Neural progenitor cell (in vitro differentiated cells): ENCODE measurements around the gene PPP4R1. TPM values are rescaled to one million over a fixed set of nuclear protein-coding genes. Genes with fewer than 3 reads are reported as not detected.
"Not testable (repeated sequence)": the region's sequence is repeated elsewhere in the genome, so short reads cannot be mapped to it uniquely, and the experiment has no call there.

Source experiments
- DNase-seq: peaks from one replicate; pipeline ENCODE4 v3.0.0-alpha.2; 2016; ENCODE audit warnings: low spot score
- H2AFZ ChIP-seq: fragments of 200-600 bp; sonication (generic); replicated peaks from 2 replicates; pipeline ENCODE4 v1.6.1; 2016; ENCODE audit warnings: antibody characterized with exemption
- H3F3A ChIP-seq: fragments of 200-600 bp; sonication (generic); 2 replicates; pipeline ENCODE4 v1.6.1; 2016; ENCODE audit warnings: antibody characterized with exemption, low read depth
- H3K27ac ChIP-seq: fragments of 200-600 bp; sonication (generic); 2 replicates; pipeline ENCODE4 v1.5.1; 2016; ENCODE audit warnings: mild to moderate bottlenecking
- H3K27me3 ChIP-seq: fragments of 200-600 bp; sonication (generic); 2 replicates; pipeline ENCODE4 v1.6.1; 2016; ENCODE audit warnings: mild to moderate bottlenecking, moderate library complexity
- H3K36me3 ChIP-seq: fragments of 200-600 bp; sonication (generic); 2 replicates; pipeline ENCODE4 v1.5.1; 2016
- H3K4me1 ChIP-seq: fragments of 200-600 bp; sonication (generic); 2 replicates; pipeline ENCODE4 v1.6.1; 2016; ENCODE audit warnings: mixed run types
- H3K4me2 ChIP-seq: fragments of 200-600 bp; sonication (generic); 2 replicates; pipeline ENCODE4 v1.6.1; 2016
- H3K4me3 ChIP-seq: fragments of 200-600 bp; sonication (generic); 2 replicates; pipeline ENCODE4 v1.5.1; 2016
- H3K79me2 ChIP-seq: fragments of 200-600 bp; sonication (generic); 2 replicates; pipeline ENCODE4 v1.6.1; 2016; ENCODE audit warnings: low read depth
- H3K9ac ChIP-seq: fragments of 200-600 bp; sonication (generic); 2 replicates; pipeline ENCODE4 v1.6.1; 2016
- H3K9me3 ChIP-seq: fragments of 200-600 bp; sonication (generic); 2 replicates; pipeline ENCODE4 v1.5.1; 2016; ENCODE audit warnings: low read depth
- H4K20me1 ChIP-seq: fragments of 200-600 bp; sonication (generic); 2 replicates; pipeline ENCODE4 v1.6.1; 2016; ENCODE audit warnings: low read depth
- H3K27ac Mint-ChIP-seq: 3 replicates; pipeline ENCODE4 v1.8.0; 2021; ENCODE audit warnings: mixed read lengths
- H3K27me3 Mint-ChIP-seq: 2 replicates; pipeline ENCODE4 v1.8.0; 2022; ENCODE audit warnings: low read depth, mild to moderate bottlenecking, inconsistent platforms, moderate library complexity, mixed read lengths; ENCODE audit not compliant: insufficient read depth
- H3K36me3 Mint-ChIP-seq: 3 replicates; pipeline ENCODE4 v1.8.0; 2021; ENCODE audit warnings: mixed read lengths
- H3K4me1 Mint-ChIP-seq: 3 replicates; pipeline ENCODE4 v1.8.0; 2021; ENCODE audit warnings: mixed read lengths
- H3K4me3 Mint-ChIP-seq: 3 replicates; pipeline ENCODE4 v1.8.0; 2021; ENCODE audit warnings: mild to moderate bottlenecking, moderate library complexity, mixed read lengths
- H3K9me3 Mint-ChIP-seq: 3 replicates; pipeline ENCODE4 v1.8.0; 2020; ENCODE audit warnings: mixed read lengths
- EZH2 ChIP-seq: fragments of 200-600 bp; sonication (generic); IDR thresholded peaks from 2 replicates; pipeline ENCODE4 v1.6.1; 2017; ENCODE audit warnings: antibody characterized with exemption, mild to moderate bottlenecking, moderate library complexity
- EZH2phosphoT487 ChIP-seq: fragments of 200-600 bp; sonication (generic); IDR thresholded peaks from 2 replicates; pipeline ENCODE4 v1.6.1; 2017; ENCODE audit warnings: antibody characterized with exemption
- total RNA-seq: library from RNA; depleted of rRNA; stranded (reverse); fragments of >200 nt; gene quantifications from 2 replicates; pipeline ENCODE4 v1.2.3, GENCODE V29; 2015; ENCODE audit warnings: low replicate concordance
- TF ChIP-seq, protein P1 (sequence below): fragments of 200-600 bp; sonication (generic); IDR thresholded peaks from 2 replicates; pipeline ENCODE4 v1.5.1; 2017; ENCODE audit warnings: antibody characterized with exemption, mild to moderate bottlenecking

PPP4R1 gene
- total RNA-seq, 1 donor from 2014 or later, result 102 TPM

DNA sequence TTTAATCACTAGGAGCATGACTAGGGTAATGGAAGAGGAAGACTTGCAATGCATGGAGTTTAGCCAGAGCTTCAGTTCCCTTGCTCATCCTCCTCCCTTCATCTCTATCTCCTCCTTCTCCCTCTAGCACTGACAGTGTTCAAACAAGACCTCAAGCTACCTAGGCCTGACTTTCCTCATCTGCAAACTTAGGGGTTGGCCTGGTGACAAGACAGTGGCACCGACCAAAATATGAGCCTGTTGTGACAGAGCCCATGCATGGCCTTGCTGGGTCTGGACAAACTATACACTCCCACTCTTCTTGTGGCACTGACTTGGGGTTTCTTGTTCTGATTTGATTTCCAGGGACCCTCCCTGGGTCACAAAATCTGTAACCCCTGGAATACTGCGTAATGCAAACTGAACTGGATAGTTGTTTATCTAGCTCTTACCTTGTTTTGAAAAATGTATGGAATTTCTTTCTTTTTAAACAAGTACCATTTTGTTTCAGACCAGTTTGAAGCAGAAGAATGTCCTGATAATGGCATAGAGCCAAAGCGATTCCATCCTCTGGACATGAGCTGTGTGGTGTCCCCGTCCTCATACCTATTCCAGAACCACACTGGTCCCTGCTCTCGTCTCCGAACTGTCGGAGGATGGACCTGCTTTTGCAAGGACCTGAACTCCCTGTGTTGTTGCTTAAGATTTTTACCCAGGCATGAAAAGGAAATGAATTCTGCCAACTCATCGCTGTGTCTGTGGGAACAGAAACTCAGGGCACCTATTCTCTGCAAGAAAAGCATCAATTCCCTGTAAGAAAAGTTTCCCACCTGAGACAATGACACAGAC is 33.4 kb upstream of the PPP4R1 start:
- no peak overlapping the region for H3K27ac ChIP-seq
- no peak overlapping the region for H3K4me3 ChIP-seq
- peaks cover under 1% of the 10 kb centered on the region for H3K9me3 Mint-ChIP-seq
- no peaks in the 10 kb centered on the region for H3F3A ChIP-seq
- H2AFZ ChIP-seq, result no peak overlapping the region
- no peaks in the 10 kb centered on the region for H4K20me1 ChIP-seq
- DNase-seq, result no peak
- no peaks in the 10 kb centered on the region for H3K36me3 ChIP-seq
- no peak overlapping the region for H3K9ac ChIP-seq
- H3K4me1 ChIP-seq, result no peaks in the 10 kb centered on the region
- TF ChIP-seq, protein P1, sequence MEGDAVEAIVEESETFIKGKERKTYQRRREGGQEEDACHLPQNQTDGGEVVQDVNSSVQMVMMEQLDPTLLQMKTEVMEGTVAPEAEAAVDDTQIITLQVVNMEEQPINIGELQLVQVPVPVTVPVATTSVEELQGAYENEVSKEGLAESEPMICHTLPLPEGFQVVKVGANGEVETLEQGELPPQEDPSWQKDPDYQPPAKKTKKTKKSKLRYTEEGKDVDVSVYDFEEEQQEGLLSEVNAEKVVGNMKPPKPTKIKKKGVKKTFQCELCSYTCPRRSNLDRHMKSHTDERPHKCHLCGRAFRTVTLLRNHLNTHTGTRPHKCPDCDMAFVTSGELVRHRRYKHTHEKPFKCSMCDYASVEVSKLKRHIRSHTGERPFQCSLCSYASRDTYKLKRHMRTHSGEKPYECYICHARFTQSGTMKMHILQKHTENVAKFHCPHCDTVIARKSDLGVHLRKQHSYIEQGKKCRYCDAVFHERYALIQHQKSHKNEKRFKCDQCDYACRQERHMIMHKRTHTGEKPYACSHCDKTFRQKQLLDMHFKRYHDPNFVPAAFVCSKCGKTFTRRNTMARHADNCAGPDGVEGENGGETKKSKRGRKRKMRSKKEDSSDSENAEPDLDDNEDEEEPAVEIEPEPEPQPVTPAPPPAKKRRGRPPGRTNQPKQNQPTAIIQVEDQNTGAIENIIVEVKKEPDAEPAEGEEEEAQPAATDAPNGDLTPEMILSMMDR, result no peak
- TF ChIP-seq EZH2, result no peak
- TF ChIP-seq EZH2phosphoT487, result no peak
- H3K36me3 Mint-ChIP-seq, result no peaks in the 10 kb centered on the region
- peaks cover 4% of the 10 kb centered on the region for H3K27me3 Mint-ChIP-seq
- H3K79me2 ChIP-seq, result no peaks in the 10 kb centered on the region
- H3K9me3 ChIP-seq, result no peaks in the 10 kb centered on the region
- no peaks in the 10 kb centered on the region for H3K27me3 ChIP-seq
- H3K4me2 ChIP-seq, result no peak overlapping the region
- peaks cover 18% of the 10 kb centered on the region for H3K4me1 Mint-ChIP-seq
- no peak overlapping the region for H3K4me3 Mint-ChIP-seq
- no peak overlapping the region for H3K27ac Mint-ChIP-seq

DNA sequence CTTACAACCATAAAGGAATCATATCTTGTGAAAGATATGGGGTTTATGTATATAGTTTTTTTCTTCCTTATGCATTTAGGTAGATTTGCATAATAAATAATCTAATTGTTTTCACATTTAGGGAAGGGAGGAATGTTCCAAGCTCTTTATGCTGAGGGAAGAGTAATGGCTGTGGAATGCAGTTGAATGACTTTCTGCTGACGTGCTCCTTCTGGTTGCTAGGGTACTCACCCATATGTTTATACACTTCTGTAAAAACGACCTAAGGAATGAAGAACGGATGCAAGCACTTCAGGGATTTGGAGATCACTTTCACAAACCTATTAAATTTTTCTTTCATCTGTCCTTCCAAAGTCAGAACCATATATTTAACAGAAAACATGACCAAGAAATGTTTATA is 29.2 kb upstream of the PPP4R1 start:
- Histone ChIP-seq H2AFZ (no peak overlapping the region), H3K4me1 (no peaks in the 10 kb centered on the region), H3K79me2 (no peaks in the 10 kb centered on the region), H3K27me3 (no peaks in the 10 kb centered on the region), H3K4me3 (no peak overlapping the region), H3K9ac (no peak overlapping the region), H3K27ac (no peak overlapping the region), H3K4me2 (no peak overlapping the region), H3K36me3 (no peaks in the 10 kb centered on the region), H4K20me1 (no peaks in the 10 kb centered on the region), H3F3A (no peaks in the 10 kb centered on the region), H3K9me3 (no peaks in the 10 kb centered on the region)
- peak; percentile 49 for DNase-seq
- TF ChIP-seq EZH2phosphoT487 (no peak), EZH2 (no peak)
- TF ChIP-seq, protein P1, result no peak
- Mint-ChIP-seq H3K36me3 (no peaks in the 10 kb centered on the region), H3K4me1 (peaks cover 18% of the 10 kb centered on the region), H3K9me3 (peaks cover 2% of the 10 kb centered on the region), H3K4me3 (no peak overlapping the region), H3K27ac (peak overlapping the region; percentile 98), H3K27me3 (peaks cover 2% of the 10 kb centered on the region)

DNA sequence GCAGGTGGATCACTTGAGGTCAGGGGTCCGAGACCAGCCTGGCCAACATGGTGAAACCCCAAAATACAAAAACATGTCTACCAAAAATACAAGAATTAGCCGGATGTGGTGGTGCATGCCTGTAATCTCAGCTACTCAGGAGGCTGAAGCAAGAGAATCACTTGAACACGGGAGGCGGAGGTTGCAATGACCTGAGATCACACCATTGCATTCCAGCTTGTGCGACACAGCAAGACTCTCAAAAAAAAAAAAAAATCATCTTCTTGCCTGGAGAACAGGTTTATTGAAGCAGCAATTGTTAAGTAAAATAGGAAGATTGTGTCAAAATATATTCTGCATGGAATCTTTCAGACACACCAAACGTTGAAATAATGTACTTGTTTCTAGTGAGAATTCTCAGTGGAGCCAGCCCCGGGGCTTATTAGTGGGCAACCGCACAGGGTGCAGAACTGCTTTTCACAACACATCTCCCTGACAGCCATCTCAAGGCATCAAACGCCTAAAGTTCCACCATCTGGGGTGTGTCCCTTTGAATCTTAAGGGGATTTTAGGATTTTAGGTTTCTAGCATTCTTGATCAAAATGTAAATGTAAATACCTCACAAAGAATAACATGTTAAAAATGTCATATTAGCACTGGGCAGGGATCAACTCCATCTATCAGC is 28.6 kb upstream of the PPP4R1 start:
- peak overlapping the region; percentile 98 for H3K27ac Mint-ChIP-seq
- H3K4me3 Mint-ChIP-seq, result peak overlapping the region; percentile 12

DNA sequence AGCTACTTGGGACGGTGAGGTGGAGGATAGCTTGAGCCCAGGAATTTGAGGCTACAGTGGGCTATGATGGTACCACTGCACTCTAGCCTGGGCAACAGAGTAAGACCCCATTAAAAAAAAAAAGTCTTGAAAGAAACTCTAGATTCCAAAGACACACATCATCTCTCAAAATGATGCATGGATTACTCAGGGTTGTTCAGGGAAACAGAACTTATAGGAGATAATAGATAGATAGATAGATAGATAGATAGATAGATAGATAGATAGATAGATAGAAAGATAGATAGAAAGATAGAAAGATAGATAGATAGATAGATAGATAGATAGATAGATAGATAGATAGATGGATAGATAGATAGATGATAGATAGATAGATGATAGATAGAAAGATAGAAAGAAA is 26.7 kb upstream of the PPP4R1 start:
- H3K4me3 ChIP-seq, H3K27ac Mint-ChIP-seq, DNase-seq, H3K36me3 ChIP-seq, H3K4me1 ChIP-seq, H3K27me3 ChIP-seq, H3K36me3 Mint-ChIP-seq, H3K79me2 ChIP-seq, H4K20me1 ChIP-seq, H3F3A ChIP-seq, H3K4me3 Mint-ChIP-seq, H3K4me2 ChIP-seq, H3K9ac ChIP-seq, H3K27ac ChIP-seq, H3K27me3 Mint-ChIP-seq, H3K9me3 ChIP-seq, H2AFZ ChIP-seq, H3K9me3 Mint-ChIP-seq: not testable (repeated sequence)
- H3K4me1 Mint-ChIP-seq, result peaks cover 18% of the 10 kb centered on the region

More for the DNA sequence above, 28.6 kb upstream of the PPP4R1 start:
- Histone ChIP-seq H3K9ac (no peak overlapping the region), H3K4me3 (no peak overlapping the region), H3K4me2 (no peak overlapping the region), H3K36me3 (no peaks in the 10 kb centered on the region), H2AFZ (no peak overlapping the region), H3K27me3 (no peaks in the 10 kb centered on the region), H3K27ac (no peak overlapping the region), H3K4me1 (no peaks in the 10 kb centered on the region), H3K79me2 (no peaks in the 10 kb centered on the region), H4K20me1 (no peaks in the 10 kb centered on the region), H3K9me3 (no peaks in the 10 kb centered on the region), H3F3A (no peaks in the 10 kb centered on the region)
- H3K9me3 Mint-ChIP-seq, result peaks cover 2% of the 10 kb centered on the region
- TF ChIP-seq EZH2phosphoT487 (no peak), EZH2 (no peak)
- TF ChIP-seq, protein P1, result no peak
- no peak for DNase-seq
- H3K27me3 Mint-ChIP-seq, result peaks cover 2% of the 10 kb centered on the region
- H3K36me3 Mint-ChIP-seq, result no peaks in the 10 kb centered on the region
- peaks cover 18% of the 10 kb centered on the region for H3K4me1 Mint-ChIP-seq
